ENCODE data around the gene PARD6A. TPM values are rescaled to one million over a fixed set of nuclear protein-coding genes. Genes with fewer than 3 reads are reported as not detected.
A peak's percentile ranks its signal among the peaks of the same experiment; 100 is the strongest.

The PARD6A gene
- total RNA-seq, 4 donors from 2014 or later = 11.3 to 22.8 (median 16.0) TPM

DNA sequence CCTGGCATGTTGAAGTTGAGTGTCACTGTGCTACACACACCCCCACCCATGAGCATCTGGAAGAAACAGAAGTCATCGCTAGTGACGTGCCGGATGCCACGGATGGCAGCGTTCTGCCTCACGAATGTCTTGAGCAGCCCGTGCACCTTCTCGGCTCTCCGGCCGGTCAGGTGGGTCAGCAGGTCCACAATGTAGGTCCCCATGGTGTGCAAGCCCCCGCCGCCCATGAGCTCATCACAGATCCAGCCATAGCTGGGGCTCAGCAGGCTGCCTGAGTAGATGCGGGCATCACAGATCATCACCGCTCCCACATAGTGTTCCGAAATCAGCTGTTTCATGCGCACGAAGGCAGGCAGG, 14.8 kb downstream of the PARD6A start:
- 98% methylated on average over 5 of the region's 17 CpGs for WGBS
- Histone ChIP-seq H3K36me3 (peaks cover 0 to 20% (median 10%) of the 10 kb centered on the region in 4 donors), H3K4me1 (peaks cover 25 to 44% (median 32%) of the 10 kb centered on the region in 4 donors), H3K27me3 (no peaks in the 10 kb centered on the region), H3K9me3 (no peaks in the 10 kb centered on the region), H3K4me3 (no peak overlapping the region), H3K27ac (replicated peaks in 1 of 4) (no peak overlapping the region)
- TF ChIP-seq, protein P1, sequence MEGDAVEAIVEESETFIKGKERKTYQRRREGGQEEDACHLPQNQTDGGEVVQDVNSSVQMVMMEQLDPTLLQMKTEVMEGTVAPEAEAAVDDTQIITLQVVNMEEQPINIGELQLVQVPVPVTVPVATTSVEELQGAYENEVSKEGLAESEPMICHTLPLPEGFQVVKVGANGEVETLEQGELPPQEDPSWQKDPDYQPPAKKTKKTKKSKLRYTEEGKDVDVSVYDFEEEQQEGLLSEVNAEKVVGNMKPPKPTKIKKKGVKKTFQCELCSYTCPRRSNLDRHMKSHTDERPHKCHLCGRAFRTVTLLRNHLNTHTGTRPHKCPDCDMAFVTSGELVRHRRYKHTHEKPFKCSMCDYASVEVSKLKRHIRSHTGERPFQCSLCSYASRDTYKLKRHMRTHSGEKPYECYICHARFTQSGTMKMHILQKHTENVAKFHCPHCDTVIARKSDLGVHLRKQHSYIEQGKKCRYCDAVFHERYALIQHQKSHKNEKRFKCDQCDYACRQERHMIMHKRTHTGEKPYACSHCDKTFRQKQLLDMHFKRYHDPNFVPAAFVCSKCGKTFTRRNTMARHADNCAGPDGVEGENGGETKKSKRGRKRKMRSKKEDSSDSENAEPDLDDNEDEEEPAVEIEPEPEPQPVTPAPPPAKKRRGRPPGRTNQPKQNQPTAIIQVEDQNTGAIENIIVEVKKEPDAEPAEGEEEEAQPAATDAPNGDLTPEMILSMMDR (IDR thresholded peaks at IDR 0.05) = no peak
- TF ChIP-seq EP300 (IDR thresholded peaks at IDR 0.05) (no peak), POLR2AphosphoS5 (IDR thresholded peaks at IDR 0.05) (no peak), POLR2A (IDR thresholded peaks at IDR 0.05; ENCODE audit: low read depth) (no peak)
- intact Hi-C loops (cut with DNase I) = no loop called here
- DNase-seq (ENCODE audit: extremely low spot score) = no peak

- peaks cover 25 to 44% (median 32%) of the 10 kb centered on the region in 4 donors for H3K4me1 ChIP-seq
- no peaks in the 10 kb centered on the region for H3K27me3 ChIP-seq
- WGBS = 96% methylated on average over 7 of the region's 7 CpGs
- H3K9me3 ChIP-seq = no peaks in the 10 kb centered on the region
- H3K36me3 ChIP-seq = peaks cover 0 to 24% (median 12%) of the 10 kb centered on the region in 4 donors
- peak overlapping the region in 1 of 4 donors; percentile 7 for H3K27ac ChIP-seq (replicated peaks in 1 of 4)
- TF ChIP-seq, protein P1 (IDR thresholded peaks at IDR 0.05) = no peak
- TF ChIP-seq EP300 (IDR thresholded peaks at IDR 0.05) (no peak), POLR2A (IDR thresholded peaks at IDR 0.05; ENCODE audit: low read depth) (no peak), POLR2AphosphoS5 (IDR thresholded peaks at IDR 0.05) (no peak)
- intact Hi-C loops (cut with DNase I) = no loop called here
- no peak overlapping the region for H3K4me3 ChIP-seq
- DNase-seq (ENCODE audit: extremely low spot score) = no peak
Observed at GRCh38 chr16:67675999-67676398, 15.2 kb downstream of the PARD6A start.

GRCh38 chr16:67676516-67676915, 15.8 kb downstream of the PARD6A start:
- WGBS = 79% methylated on average over 4 of the region's 4 CpGs
- TF ChIP-seq POLR2AphosphoS5 (IDR thresholded peaks at IDR 0.05) (no peak), POLR2A (IDR thresholded peaks at IDR 0.05; ENCODE audit: low read depth) (no peak), EP300 (IDR thresholded peaks at IDR 0.05) (no peak)
- TF ChIP-seq, protein P1 (IDR thresholded peaks at IDR 0.05) = no peak
- intact Hi-C loops (cut with DNase I) = no loop called here
- DNase-seq (ENCODE audit: extremely low spot score) = no peak
- Histone ChIP-seq H3K36me3 (peaks cover 0 to 29% (median 15%) of the 10 kb centered on the region in 4 donors), H3K27me3 (no peaks in the 10 kb centered on the region), H3K9me3 (no peaks in the 10 kb centered on the region), H3K27ac (replicated peaks in 1 of 4) (no peak overlapping the region), H3K4me1 (peaks cover 25 to 44% (median 32%) of the 10 kb centered on the region in 4 donors), H3K4me3 (no peak overlapping the region)

GRCh38 chr16:67676939-67677338, 16.2 kb downstream of the PARD6A start:
- intact Hi-C loops (cut with DNase I) = no loop called here
- WGBS = 90% methylated on average over 8 of the region's 8 CpGs
- Histone ChIP-seq H3K9me3 (no peaks in the 10 kb centered on the region), H3K4me1 (peaks cover 25 to 44% (median 32%) of the 10 kb centered on the region in 4 donors), H3K27me3 (no peaks in the 10 kb centered on the region), H3K4me3 (no peak overlapping the region), H3K27ac (replicated peaks in 1 of 4) (no peak overlapping the region), H3K36me3 (peaks cover 0 to 32% (median 15%) of the 10 kb centered on the region in 4 donors)
- DNase-seq (ENCODE audit: extremely low spot score) = no peak
- TF ChIP-seq POLR2A (IDR thresholded peaks at IDR 0.05; ENCODE audit: low read depth) = no peak
- TF ChIP-seq POLR2AphosphoS5 (IDR thresholded peaks at IDR 0.05) = no peak
- TF ChIP-seq EP300 (IDR thresholded peaks at IDR 0.05) = no peak
- TF ChIP-seq, protein P1 (IDR thresholded peaks at IDR 0.05) = no peak

GRCh38 chr16:67677712-67678111, 17.0 kb downstream of the PARD6A start:
- H3K36me3 ChIP-seq = peaks cover 0 to 35% (median 16%) of the 10 kb centered on the region in 4 donors
- H3K9me3 ChIP-seq = no peaks in the 10 kb centered on the region
- DNase-seq (ENCODE audit: extremely low spot score) = no peak
- H3K27ac ChIP-seq (replicated peaks in 1 of 4) = no peak overlapping the region
- WGBS = 100% methylated on average over 1 of the region's 1 CpG
- no peaks in the 10 kb centered on the region for H3K27me3 ChIP-seq
- TF ChIP-seq POLR2A (IDR thresholded peaks at IDR 0.05; ENCODE audit: low read depth) (no peak), EP300 (IDR thresholded peaks at IDR 0.05) (no peak), POLR2AphosphoS5 (IDR thresholded peaks at IDR 0.05) (no peak)
- TF ChIP-seq, protein P1 (IDR thresholded peaks at IDR 0.05) = no peak
- intact Hi-C loops (cut with DNase I) = no loop called here
- no peak overlapping the region for H3K4me3 ChIP-seq
- peaks cover 22 to 38% (median 27%) of the 10 kb centered on the region in 4 donors for H3K4me1 ChIP-seq
